Gastroesophageal sphincter (tissue), 3 donors: ENCODE data around the gene ARHGAP24.

Experiments
- CTCF ChIP-seq, 4 experiments: fragments of 200-600 bp in 2 of 4; fragments of 450-650 bp in 2 of 4; sonication (generic) in 1 of 4; IDR thresholded peaks; one replicate each; pipeline ENCODE4 v1.5.1; 2017 to 2019; ENCODE audit warnings: antibody characterized with exemption in 4 of 4, mild to moderate bottlenecking in 2 of 4, moderate library complexity in 2 of 4
- EP300 ChIP-seq: sonication (generic); formaldehyde crosslinking; IDR thresholded peaks from one replicate; pipeline ENCODE4 v1.6.1; 2017; ENCODE audit warnings: antibody characterized with exemption, mild to moderate bottlenecking
- POLR2A ChIP-seq, 2 donors: fragments of 450-650 bp; IDR thresholded peaks; one replicate each; pipeline ENCODE4 v1.6.1; 2017; ENCODE audit warnings: antibody characterized with exemption in 2 of 2, mild to moderate bottlenecking in 2 of 2, moderate library complexity in 1 of 2
- POLR2AphosphoS5 ChIP-seq: sonication (generic); formaldehyde crosslinking; IDR thresholded peaks from one replicate; pipeline ENCODE4 v1.6.1; 2017; ENCODE audit warnings: antibody characterized with exemption

DNA sequence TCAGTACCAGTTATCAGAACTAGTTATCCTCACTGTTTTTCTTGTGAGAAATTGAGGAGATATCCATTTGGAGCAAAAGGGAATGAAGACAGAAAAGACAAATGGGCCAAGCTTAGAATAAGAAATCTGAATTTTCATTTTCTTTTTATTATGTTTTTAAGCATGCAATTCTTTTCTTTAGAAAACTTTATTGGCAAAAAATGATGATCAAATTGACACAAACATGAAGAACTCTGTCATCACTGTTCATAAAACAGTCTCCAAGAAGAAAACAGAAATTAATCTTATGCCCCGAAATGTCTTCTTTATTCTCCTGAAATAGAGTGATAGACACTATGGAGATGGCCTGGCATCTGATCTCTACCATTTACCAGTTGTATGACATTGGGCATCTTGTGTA is 139.0 kb downstream of the ARHGAP24 start:
- no peak for TF ChIP-seq CTCF (IDR thresholded peaks at IDR 0.05)
- no peak for TF ChIP-seq POLR2A (IDR thresholded peaks at IDR 0.05)
- TF ChIP-seq POLR2AphosphoS5 = no peak
- TF ChIP-seq EP300 = no peak
